ENCODE results near the gene PPP1R37. TPM values are rescaled to one million over a fixed set of nuclear protein-coding genes. Genes with fewer than 3 reads are reported as not detected.

The PPP1R37 gene
- total RNA-seq, 4 donors from 2014 or later = 6.7 to 43.8 (median 24.4) TPM

GRCh38 chr19:45130888-45131615 lies 38.1 kb downstream of the PPP1R37 start:
- no peak for TF ChIP-seq POLR2A (IDR thresholded peaks at IDR 0.05)
- Histone ChIP-seq H3K4me3 (no peak overlapping the region), H3K27ac (no peak overlapping the region), H3K36me3 (no peaks in the 10 kb centered on the region), H3K27me3 (no peaks in the 10 kb centered on the region), H3K4me1 (no peaks in the 10 kb centered on the region), H3K9me3 (no peaks in the 10 kb centered on the region)
- intact Hi-C loops (cut with DNase I; ENCODE audit: low total_unique reads) = no loop called here
- no peak for DNase-seq

- H3K9me3 ChIP-seq = no peaks in the 10 kb centered on the region
- TF ChIP-seq POLR2A (IDR thresholded peaks at IDR 0.05) = no peak
- TF ChIP-seq CTCF (IDR thresholded peaks at IDR 0.05) = no peak
- DNase-seq = no peak
- H3K27me3 ChIP-seq = no peaks in the 10 kb centered on the region
- no peak overlapping the region for H3K27ac ChIP-seq
- no peaks in the 10 kb centered on the region for H3K36me3 ChIP-seq
- peaks cover 0 to 7% of the 10 kb centered on the region in 2 donors for H3K4me1 ChIP-seq
- intact Hi-C loops (cut with DNase I; ENCODE audit: low total_unique reads) = no loop called here
- no peak overlapping the region for H3K4me3 ChIP-seq
These were observed 40.7 kb downstream of the PPP1R37 start for GRCh38 chr19:45133661-45134060.

GRCh38 chr19:45135176-45135885 lies 42.4 kb downstream of the PPP1R37 start:
- intact Hi-C loops (cut with DNase I; ENCODE audit: low total_unique reads) = no loop called here
- H3K27me3 ChIP-seq = no peaks in the 10 kb centered on the region
- DNase-seq = no peak
- H3K9me3 ChIP-seq = no peaks in the 10 kb centered on the region
- no peak overlapping the region for H3K27ac ChIP-seq
- no peaks in the 10 kb centered on the region for H3K36me3 ChIP-seq
- H3K4me3 ChIP-seq = no peak overlapping the region
- no peak for TF ChIP-seq POLR2A (IDR thresholded peaks at IDR 0.05)
- TF ChIP-seq CTCF (IDR thresholded peaks at IDR 0.05) = no peak
- peaks cover 0 to 7% of the 10 kb centered on the region in 2 donors for H3K4me1 ChIP-seq

GRCh38 chr19:45136507-45137178 lies 43.7 kb downstream of the PPP1R37 start:
- Histone ChIP-seq H3K27ac (no peak overlapping the region), H3K9me3 (no peaks in the 10 kb centered on the region), H3K4me1 (peaks cover 0 to 7% of the 10 kb centered on the region in 2 donors), H3K27me3 (no peaks in the 10 kb centered on the region), H3K4me3 (no peak overlapping the region), H3K36me3 (no peaks in the 10 kb centered on the region)
- intact Hi-C loops (cut with DNase I; ENCODE audit: low total_unique reads) = no loop called here
- DNase-seq = no peak
- TF ChIP-seq CTCF (IDR thresholded peaks at IDR 0.05) (no peak), POLR2A (IDR thresholded peaks at IDR 0.05) (no peak)

- DNase-seq = no peak
- Histone ChIP-seq H3K9me3 (no peaks in the 10 kb centered on the region), H3K36me3 (no peaks in the 10 kb centered on the region), H3K27me3 (no peaks in the 10 kb centered on the region), H3K4me3 (no peak overlapping the region), H3K4me1 (peaks cover 0 to 7% of the 10 kb centered on the region in 2 donors), H3K27ac (no peak overlapping the region)
- intact Hi-C loops (cut with DNase I; ENCODE audit: low total_unique reads) = no loop called here
- TF ChIP-seq CTCF (IDR thresholded peaks at IDR 0.05) (no peak), POLR2A (IDR thresholded peaks at IDR 0.05) (no peak)
These were observed 44.3 kb downstream of the PPP1R37 start for GRCh38 chr19:45137179-45137761.

Data from uterus (tissue), 4 donors.